Uterus (tissue), 4 donors: ENCODE measurements around the gene THBS2. TPM values are rescaled to one million over a fixed set of nuclear protein-coding genes. Genes with fewer than 3 reads are reported as not detected.

Experiments used
- DNase-seq, 2 donors: peaks; one replicate each; pipeline ENCODE4 v3.0.0-alpha.2; 2019 to 2020
- H3K27ac ChIP-seq, 2 donors: fragments of 200-600 bp; sonication (generic); 1 replicate in 1 of 2; 2 replicates in 1 of 2; pipeline ENCODE4 v1.5.1; 2016 to 2018
- H3K27me3 ChIP-seq, 2 donors: fragments of 200-600 bp; sonication (generic); one replicate each; pipeline ENCODE4 v1.5.1; 2018 to 2019; ENCODE audit warnings: control low read depth in 1 of 2
- H3K36me3 ChIP-seq, 2 donors: fragments of 200-600 bp; sonication (generic); one replicate each; pipeline ENCODE4 v1.5.1; 2019; ENCODE audit warnings: control low read depth in 1 of 2
- H3K4me1 ChIP-seq, 2 donors: fragments of 200-600 bp; sonication (generic); one replicate each; pipeline ENCODE4 v1.5.1; 2018 to 2019; ENCODE audit warnings: control low read depth in 1 of 2
- H3K4me3 ChIP-seq, 2 donors: fragments of 200-600 bp; sonication (generic); 1 replicate in 1 of 2; 2 replicates in 1 of 2; pipeline ENCODE4 v1.5.1; 2018 to 2019; ENCODE audit warnings: mild to moderate bottlenecking in 1 of 2
- H3K9me3 ChIP-seq, 2 donors: fragments of 200-600 bp; sonication (generic); one replicate each; pipeline ENCODE4 v1.5.1; 2019; ENCODE audit warnings: control low read depth in 1 of 2
- CTCF ChIP-seq, 4 experiments: fragments of 200-600 bp in 2 of 4; fragments of 450-650 bp in 2 of 4; sonication (generic) in 2 of 4; IDR thresholded peaks; one replicate each; pipeline ENCODE4 v1.5.1; 2016 to 2019; ENCODE audit warnings: antibody characterized with exemption in 4 of 4, mild to moderate bottlenecking in 2 of 4, moderate library complexity in 1 of 4
- POLR2A ChIP-seq, 2 donors: fragments of 450-650 bp; IDR thresholded peaks; one replicate each; pipeline ENCODE4 v1.6.1; 2016; ENCODE audit warnings: antibody characterized with exemption in 2 of 2, mild to moderate bottlenecking in 1 of 2, moderate library complexity in 1 of 2
- intact Hi-C: fragments of 100-400 bp; cut with DNase I; formaldehyde crosslinking; loops from one replicate; pipeline ENCODE4 v1.15.1; 2023; ENCODE audit warnings: low total_unique reads
- total RNA-seq, 4 donors: library from RNA; depleted of rRNA in 3 of 4; stranded (reverse); fragments of >200 nt in 3 of 4; gene quantifications; one replicate each; pipeline versions ENCODE4 v1.1.0 to v1.2.4, GENCODE V29; 2014 to 2023
- donor health status: DM: yes; HTN: yes; CAD: no.

The THBS2 gene
- total RNA-seq, 4 donors from 2014 or later, result 84.0 to 224 (median 136) TPM

DNA sequence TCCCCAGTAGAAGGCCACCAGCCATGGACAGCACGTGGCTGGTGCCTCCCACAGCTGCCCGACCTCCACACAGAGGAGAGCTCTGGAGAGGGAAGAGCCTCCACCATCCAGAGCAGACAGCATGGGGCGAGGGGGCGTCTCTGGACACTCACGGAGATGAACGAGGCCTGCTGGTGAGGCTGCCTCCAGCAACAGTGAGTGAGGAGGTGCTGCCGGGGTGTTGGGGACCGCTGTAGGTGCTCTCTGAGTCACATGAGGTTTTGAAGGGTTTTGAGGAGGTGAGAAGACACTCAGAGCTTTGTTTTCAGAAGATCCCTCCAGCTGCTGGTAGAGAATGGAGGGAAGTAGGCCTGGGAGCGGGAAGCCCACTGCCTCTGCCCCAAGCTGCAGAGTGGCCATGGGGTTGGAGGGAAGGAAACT, 65.6 kb downstream of the THBS2 start:
- intact Hi-C loops, result no loop called here
- Histone ChIP-seq H3K27me3 (no peaks in the 10 kb centered on the region), H3K9me3 (no peaks in the 10 kb centered on the region), H3K36me3 (no peaks in the 10 kb centered on the region), H3K4me1 (peaks cover 0 to 7% of the 10 kb centered on the region in 2 donors), H3K27ac (no peak overlapping the region), H3K4me3 (no peak overlapping the region)
- TF ChIP-seq CTCF (IDR thresholded peaks at IDR 0.05), result no peak
- no peak for TF ChIP-seq POLR2A (IDR thresholded peaks at IDR 0.05)
- DNase-seq, result no peak

DNA sequence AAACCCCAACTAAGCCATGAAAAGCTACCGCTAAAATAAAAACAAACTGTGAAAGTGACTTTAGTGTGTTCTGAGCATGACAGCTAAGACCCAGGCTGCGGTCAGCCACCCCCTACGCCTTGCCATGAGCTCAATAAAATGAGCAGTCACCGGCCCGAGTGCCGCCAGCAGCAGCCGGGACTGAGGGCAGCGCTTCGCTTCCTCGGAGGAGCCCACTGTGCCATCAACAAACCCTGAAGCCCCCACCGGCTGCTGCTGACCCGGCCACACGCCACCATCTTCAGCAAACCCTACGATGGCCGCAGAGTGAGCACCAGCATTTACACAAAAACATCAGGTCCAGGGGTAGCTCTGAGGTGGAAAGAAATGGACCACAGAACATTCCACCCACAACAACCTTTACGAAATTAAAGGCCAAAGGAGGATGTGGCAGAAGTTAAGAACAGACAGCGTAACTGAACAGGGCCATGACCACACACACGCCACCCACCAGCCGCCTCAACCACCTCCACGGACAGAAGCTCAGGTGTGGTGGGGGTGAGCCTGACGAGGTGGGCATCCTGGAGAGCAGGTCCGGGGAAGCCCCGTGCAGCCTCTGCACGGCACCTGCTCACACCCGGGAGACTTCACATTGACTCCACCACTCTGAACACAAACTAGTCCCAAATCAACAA, 67.0 kb downstream of the THBS2 start:
- no peak overlapping the region for H3K27ac ChIP-seq
- no peaks in the 10 kb centered on the region for H3K9me3 ChIP-seq
- no peaks in the 10 kb centered on the region for H3K27me3 ChIP-seq
- DNase-seq, result no peak
- no peaks in the 10 kb centered on the region for H3K36me3 ChIP-seq
- H3K4me1 ChIP-seq, result peaks cover 0 to 7% of the 10 kb centered on the region in 2 donors
- intact Hi-C loops, result no loop called here
- no peak overlapping the region for H3K4me3 ChIP-seq
- TF ChIP-seq POLR2A (IDR thresholded peaks at IDR 0.05) (no peak), CTCF (IDR thresholded peaks at IDR 0.05) (no peak)

GRCh38 chr6:169185692-169186485, 67.8 kb downstream of the THBS2 start:
- no peak for DNase-seq
- H3K4me1 ChIP-seq, result peaks cover 0 to 6% of the 10 kb centered on the region in 2 donors
- H3K27me3 ChIP-seq, result no peaks in the 10 kb centered on the region
- H3K4me3 ChIP-seq, result no peak overlapping the region
- intact Hi-C loops, result no loop called here
- H3K36me3 ChIP-seq, result no peaks in the 10 kb centered on the region
- TF ChIP-seq CTCF (IDR thresholded peaks at IDR 0.05), result no peak
- no peak for TF ChIP-seq POLR2A (IDR thresholded peaks at IDR 0.05)
- H3K27ac ChIP-seq, result no peak overlapping the region
- no peaks in the 10 kb centered on the region for H3K9me3 ChIP-seq

DNA sequence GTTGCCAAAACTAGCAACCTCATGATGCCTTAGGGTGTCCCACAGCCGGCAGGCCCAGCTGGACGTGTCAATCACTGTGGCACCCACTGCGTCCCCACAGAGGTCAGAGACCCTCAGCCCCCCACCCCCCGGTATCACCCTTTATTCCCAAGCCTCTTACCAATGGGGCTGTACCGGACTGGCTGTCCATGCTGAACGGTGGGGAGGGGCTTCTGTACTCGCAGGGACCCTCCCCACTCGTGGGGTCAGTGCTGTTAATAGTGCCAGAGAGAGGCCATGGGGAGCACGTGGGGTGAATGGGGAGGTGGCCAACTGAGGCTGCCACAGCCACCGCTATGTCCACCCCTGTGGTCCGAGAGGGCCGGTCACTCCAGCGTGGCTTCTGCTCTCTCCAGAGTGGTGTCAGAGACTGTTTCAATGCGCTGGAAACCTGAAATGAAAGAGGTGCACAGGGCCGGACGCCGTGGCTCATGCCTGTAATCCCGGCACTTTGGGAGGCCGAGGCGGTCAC, 68.6 kb downstream of the THBS2 start:
- H3K4me3 ChIP-seq, result no peak overlapping the region
- no peaks in the 10 kb centered on the region for H3K4me1 ChIP-seq
- DNase-seq, result no peak
- no peaks in the 10 kb centered on the region for H3K9me3 ChIP-seq
- H3K27ac ChIP-seq, result no peak overlapping the region
- intact Hi-C loops, result no loop called here
- TF ChIP-seq CTCF (IDR thresholded peaks at IDR 0.05) (no peak), POLR2A (IDR thresholded peaks at IDR 0.05) (no peak)
- H3K36me3 ChIP-seq, result no peaks in the 10 kb centered on the region
- H3K27me3 ChIP-seq, result no peaks in the 10 kb centered on the region

DNA sequence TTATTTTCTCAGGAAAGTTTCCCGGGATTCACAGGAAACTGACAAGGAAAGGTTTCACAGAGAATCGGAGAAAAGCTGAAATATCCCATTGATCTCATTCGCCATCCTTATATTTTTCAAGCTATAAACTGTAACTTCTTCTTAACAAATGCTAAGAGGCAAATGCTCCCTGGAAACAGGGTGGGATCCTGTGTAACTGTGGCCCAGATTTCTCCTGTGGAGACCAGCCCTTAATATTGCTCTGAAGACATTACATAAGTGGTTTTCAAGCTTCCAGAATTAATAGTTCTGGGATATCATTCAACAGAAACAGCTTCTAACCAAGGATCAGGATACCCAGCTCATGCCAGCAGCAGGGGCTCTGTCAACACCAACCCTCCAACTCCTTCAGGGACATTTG, 69.2 kb downstream of the THBS2 start:
- Histone ChIP-seq H3K36me3 (no peaks in the 10 kb centered on the region), H3K27ac (no peak overlapping the region), H3K9me3 (no peaks in the 10 kb centered on the region), H3K4me1 (no peaks in the 10 kb centered on the region), H3K27me3 (no peaks in the 10 kb centered on the region), H3K4me3 (no peak overlapping the region)
- intact Hi-C loops, result no loop called here
- TF ChIP-seq CTCF (IDR thresholded peaks at IDR 0.05), result no peak
- no peak for TF ChIP-seq POLR2A (IDR thresholded peaks at IDR 0.05)
- no peak for DNase-seq
